GM21526 (cell line): Measurements from ENCODE around the gene KAT6B.

Experiments used
- ATAC-seq: cut with Tn5 transposase; IDR thresholded peaks from one replicate; pipeline ENCODE4 v1.9.1; 2021; ENCODE audit warnings: moderate library complexity; ENCODE audit not compliant: unreplicated experiment, low FRiP score

KAT6B gene

DNA sequence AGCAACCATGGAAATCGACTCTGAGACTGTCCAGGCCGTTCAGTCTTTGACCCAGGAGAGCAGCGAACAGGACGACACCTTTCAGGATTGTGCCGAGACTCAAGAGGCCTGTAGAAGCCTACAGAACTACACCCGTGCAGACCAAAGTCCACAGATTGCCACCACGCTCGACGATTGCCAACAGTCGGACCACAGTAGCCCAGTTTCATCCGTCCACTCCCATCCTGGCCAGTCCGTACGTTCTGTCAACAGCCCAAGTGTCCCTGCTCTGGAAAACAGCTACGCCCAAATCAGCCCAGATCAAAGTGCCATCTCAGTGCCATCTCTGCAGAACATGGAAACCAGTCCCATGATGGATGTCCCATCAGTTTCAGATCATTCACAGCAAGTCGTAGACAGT lies 203.0 kb downstream of the KAT6B start:
- ATAC-seq: no peak

DNA sequence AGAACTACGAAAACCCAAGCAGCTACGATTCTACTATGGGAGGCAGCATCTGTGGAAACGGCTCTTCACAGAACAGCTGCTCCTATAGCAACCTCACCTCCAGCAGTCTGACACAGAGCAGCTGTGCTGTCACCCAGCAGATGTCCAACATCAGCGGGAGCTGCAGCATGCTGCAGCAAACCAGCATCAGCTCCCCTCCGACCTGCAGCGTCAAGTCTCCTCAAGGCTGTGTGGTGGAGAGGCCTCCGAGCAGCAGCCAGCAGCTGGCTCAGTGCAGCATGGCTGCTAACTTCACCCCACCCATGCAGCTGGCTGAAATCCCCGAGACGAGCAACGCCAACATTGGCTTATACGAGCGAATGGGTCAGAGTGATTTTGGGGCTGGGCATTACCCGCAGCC lies 203.5 kb downstream of the KAT6B start:
- no peak for ATAC-seq

DNA sequence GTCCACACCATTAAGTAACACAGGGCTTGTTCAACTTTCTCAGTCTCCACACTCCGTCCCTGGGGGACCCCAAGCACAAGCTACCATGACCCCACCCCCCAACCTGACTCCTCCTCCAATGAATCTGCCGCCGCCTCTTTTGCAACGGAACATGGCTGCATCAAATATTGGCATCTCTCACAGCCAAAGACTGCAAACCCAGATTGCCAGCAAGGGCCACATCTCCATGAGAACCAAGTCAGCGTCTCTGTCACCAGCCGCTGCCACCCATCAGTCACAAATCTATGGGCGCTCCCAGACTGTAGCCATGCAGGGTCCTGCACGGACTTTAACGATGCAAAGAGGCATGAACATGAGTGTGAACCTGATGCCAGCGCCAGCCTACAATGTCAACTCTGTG lies 204.0 kb downstream of the KAT6B start:
- no peak for ATAC-seq

DNA sequence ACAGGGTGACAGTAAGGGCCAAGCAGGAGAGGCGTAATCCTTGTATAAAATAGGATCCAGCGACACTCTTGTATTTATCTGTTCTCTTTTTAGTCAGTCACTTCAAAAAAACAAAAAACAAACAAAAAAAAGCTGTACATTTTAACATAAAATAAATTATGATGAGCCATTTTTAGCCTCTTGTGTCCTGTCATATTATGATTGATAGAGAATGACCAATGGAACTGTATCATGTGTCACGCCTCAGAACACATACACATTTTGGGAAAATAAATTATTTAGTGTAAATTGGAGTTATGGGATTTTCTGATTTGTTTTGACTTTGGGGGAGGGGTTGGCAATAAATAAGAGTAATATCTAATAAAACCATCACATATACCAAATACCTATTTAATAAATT lies 205.7 kb downstream of the KAT6B start:
- ATAC-seq: no peak

DNA sequence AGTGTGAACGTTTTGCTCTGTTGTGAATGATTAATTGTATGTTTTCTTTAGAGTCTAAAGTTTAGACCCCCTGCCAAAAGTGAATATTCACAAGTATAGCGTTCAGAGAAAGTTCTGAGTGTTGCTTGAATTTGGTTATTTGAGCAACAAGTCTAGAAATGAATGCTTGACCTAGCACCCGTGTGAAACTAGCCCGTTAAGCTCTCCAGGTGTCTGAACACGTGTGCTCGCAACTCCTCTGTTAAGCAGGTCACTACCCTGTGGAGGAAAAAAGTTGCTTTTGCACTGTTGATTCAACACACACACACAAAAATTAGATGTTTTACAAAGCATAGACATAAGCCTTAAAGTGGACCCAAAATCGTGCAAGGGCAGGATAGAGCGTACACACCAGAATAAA lies 206.4 kb downstream of the KAT6B start:
- no peak for ATAC-seq

DNA sequence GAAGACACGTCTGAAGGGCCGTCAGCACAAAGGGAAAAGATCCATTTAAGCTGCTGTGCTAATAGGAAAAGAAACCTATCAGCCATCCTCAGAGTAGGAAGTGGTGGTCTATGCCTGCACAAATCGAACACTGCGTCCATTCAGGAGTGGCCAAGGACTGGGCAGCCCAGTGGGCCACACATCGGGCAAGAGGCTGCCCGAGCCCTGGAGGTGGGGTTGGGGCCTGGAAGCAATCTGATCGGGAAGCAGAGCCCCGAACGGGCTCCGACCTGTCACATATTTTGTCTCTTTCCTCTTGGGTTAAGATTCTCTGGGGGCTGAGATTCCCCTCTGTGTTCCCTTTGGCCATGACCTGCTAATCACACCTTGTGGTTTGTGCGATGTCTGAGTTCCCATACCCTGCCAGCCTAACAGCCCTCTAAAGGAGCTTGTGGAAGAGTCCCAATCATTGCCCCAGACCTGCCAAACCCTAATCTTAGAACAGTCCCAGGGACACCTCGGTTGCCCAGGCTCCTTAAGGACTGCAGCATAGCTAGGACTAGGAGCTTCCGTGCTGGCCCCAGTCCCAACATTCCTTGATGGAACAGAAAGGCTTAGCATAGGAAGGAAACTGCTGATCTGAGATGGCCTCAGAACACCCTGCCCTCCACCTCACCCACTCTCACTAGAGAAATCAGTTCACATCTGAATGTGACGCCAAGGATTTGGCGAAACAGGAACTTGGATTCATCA lies 207.2 kb downstream of the KAT6B start:
- ATAC-seq: no peak

DNA sequence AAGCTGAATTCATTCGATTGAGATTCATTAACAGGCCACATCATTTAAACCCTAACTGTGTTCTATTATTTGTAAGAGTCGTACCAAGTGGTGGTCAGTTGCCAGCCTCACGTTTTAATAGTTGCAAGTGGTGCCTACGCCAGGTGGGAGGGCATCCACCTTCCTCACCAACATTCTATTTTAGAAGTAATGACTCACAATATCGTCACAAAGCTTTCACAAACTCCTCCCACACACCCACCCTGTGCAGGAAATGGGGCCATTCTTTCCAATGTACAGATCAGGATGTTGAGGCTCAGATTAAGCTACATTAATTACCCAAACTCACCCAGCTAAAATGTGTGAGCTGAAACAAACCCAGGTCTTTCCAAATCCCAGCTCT lies 207.7 kb downstream of the KAT6B start:
- ATAC-seq: no peak

DNA sequence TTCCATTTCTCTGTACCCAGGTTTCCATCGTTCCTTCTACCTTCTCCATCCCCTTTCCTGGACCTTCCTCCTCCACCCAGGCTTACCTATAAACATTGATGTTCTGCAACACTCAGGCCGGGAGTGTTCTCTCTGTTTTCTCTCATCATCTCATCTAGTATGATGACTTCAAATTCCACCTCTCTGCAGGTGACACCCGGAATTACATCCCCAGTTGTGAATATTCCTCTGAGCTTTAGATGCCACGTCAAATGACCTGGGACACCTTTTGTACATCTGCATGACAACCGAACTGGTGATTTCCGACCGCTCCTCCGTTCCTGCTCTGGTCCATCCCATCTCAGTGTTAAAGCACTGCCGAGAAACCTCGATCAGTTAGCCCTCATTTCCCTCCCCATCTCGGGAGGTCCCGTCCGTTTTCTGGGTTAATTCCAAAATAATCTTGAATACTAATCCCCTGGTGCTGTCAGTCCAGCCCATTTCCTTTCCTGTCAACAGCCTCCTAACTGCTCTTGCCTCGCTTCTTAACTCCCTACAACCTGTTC lies 208.4 kb downstream of the KAT6B start:
- no peak for ATAC-seq

DNA sequence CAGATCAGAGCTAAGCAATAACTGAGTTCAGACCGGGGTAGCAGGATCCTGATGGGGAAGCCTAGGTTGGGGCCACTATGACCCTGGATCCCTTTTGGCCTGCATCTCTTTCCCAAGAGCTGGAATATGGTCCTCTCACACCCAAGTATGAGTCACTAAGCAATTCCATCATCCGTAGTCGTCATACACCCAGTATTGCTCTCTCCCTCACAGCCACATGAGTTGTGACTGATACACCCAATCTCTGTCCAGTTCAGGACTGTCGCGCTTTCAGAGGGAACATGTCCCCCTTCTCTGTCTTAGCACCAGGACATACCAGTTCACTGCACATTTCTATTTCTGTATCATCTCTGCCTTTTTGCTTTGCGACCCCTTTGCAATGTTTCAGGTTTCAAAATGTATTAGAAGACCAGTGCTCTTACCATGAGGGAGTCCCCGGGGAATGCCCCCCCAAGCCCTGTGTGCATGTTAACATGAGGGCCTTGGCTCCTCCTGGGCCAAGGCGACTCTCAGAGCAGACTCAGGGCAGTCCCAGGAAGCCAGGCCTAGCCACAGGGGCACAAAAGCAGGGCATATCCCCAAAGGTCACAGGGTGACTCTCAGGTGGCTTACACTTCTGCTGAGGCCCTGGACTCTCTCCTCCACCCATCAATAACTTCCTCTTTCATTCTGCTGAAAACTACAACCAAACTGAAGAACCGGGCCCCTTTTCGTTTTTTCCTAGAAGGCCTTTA lies 209.7 kb downstream of the KAT6B start:
- no peak for ATAC-seq

DNA sequence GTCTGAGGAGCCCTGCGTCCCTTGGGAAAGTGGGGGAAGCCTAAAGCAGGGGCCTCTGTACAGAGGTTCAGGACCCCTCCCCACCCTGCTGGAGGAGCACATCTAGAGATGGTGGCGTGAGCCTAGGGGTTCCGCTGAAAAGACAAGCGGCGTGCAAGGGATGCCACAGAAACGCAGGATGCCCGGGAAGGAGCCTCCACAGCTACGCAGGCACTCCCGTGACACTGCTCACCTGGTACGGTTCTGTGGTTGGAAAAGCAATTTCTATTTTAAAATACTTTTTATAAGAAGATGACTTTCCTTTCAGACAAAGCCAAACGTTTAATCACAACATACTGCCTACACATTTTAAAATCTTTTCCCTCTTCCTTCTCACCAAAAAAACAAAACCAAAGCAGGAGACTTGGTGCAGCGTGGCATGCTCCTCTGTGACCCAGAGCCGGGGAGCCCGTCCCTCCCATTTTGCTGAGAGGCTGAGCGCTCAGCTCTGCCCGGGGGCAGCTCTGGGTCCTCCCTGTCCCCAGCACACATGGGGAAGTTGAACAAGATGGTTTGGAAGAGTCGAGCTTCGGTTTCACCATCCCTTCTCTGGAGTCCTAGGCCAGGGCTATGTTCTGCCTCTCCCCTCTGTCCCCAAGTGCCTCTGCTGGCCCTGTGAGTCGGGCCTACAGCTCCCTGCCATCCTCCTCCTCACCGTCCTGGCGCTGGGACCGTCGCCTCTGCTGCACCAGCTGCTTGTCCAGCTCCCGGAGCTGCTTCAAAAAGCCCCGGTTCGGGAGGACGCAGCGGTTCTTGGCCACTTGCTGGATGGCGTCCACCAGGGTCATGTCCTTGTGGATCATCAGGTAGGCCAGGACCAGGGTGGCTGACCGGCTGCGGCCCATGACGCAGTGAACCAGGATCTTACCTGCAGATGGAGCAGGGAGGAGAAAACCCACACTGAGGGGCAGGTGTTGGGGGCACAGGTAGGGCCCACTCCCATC lies 211.1 kb downstream of the KAT6B start:
- ATAC-seq: no peak

DNA sequence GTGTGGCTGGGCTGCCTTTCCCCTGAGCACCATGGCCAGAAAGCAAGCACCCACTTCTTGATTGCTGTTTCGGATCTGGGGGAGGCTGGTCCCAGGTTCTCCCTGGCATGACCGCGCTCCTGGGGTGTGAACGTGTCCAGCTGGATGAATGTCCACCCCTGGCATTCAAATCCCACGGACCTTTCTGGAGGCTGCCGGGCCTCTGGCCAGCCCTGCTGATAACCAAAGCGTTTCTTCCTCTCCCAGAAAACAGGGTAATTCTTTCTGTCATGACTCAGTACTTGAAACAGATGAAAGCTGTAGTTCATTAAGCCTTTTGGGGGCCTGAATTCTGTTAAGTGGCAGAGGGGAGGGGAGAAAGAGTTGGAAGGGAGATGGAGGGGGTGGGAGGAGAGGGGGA lies 211.9 kb downstream of the KAT6B start:
- ATAC-seq: no peak

DNA sequence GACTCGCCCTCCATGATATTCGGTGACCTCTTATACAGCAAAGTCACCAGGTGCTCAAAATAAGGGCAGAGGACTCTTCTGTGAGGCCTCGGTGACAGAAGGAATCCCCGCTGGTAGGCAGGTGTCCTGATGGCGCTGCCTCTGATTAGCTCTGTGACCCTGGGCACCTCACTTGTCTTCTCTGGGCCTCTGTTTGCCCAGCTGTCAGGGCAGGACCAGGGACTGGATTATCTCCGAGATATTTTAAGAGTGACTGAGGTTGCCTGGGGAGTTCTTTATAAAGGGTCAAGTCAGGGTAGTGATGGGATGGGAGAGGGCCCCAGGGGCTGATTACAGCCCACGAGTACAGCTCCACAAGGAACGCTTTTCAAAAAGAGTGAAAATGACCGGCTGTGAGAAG lies 214.2 kb downstream of the KAT6B start:
- no peak for ATAC-seq

DNA sequence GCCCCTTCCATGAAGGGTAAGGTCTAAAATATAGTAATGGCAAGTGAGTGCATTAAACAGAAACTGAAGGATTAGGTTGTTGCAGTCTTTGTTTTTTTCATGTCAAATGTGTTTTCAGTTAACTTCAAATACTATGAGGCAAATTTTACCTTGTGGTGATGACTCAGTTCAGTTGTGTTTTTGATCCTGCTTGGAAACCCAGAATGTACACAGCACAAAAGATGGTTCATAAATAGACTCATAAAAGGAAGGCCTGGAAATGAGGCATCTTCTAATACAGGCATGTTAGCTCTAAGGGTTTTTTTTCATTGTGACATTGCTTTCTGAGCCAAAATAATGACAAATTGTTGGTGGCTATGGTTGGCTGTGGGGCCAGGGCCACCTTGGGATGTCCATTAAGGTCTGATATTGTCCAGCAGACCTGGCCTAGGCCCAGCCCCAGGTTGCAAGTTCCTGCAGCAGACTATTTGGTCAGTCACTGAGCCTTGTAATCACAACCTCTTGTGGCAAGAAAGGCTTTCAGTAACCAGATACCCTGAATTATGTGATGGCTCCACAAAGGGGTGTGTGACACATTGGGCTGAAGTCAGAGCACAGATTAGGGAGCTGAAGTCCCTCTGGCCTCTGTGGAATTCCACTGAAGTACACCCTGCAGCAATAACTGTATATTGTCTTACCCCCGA lies 216.0 kb downstream of the KAT6B start:
- ATAC-seq: no peak

DNA sequence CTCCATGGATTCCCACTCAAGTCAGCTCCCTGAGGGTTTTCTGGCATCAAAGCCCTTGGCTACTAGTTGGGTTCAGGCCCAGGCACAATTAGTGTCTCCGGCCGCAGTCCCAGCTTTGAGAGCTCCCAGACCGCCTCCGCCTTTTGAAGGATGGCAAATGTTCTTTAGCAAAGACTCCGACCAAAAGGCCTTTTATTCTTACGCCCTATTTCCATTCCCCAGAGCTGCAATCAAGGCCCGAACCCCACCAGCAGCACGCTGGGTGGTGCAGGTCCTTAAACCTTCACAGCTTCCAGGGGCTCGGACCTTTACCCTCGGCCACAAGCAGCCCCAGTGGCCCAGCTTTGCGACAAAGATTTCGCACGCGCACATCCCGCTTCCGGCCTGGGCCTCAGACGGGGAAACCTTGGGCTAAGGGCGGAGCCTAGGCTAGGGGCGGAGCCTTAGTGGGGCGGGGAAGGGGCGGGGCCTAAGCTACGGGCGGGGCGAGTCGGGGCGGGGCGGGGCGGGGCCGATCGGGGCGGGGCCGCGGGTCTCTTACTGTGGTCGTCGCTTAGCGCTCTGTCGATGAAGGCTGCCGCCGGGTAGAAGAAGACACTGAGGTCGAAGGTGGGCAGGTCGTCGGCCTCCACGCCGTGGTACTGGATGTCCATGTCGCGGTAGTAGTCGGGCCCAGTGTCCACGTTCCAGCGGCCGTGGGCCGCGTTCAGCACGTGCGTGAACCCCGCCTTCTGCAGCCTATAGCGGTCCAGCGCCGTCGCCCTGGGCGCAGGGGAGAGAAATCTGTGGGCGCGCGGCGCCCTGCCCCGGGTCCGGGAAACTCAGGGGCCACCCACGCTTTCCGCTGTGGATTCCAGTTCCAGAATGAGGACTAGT lies 217.1 kb downstream of the KAT6B start:
- no peak for ATAC-seq

DNA sequence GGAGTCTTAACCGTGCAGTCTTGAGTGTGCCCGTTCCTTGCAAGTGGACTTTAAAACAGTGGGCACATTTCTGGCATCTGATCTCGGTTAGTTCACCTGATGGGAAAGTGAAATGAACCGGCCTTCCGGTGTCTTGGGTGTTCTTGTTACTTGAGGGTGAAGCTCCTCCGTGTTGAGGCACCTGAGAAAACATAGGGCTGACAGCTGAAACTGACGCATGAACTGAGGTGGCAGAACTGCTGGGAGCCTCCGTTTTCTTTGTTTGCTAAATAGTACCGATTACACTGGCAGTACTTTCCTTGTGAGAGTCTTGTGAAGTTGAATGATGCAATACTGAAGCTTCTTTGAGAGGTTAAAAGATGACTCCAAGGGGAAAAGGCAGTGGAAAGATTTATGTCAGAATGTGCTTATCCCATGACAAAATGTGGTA lies 222.3 kb downstream of the KAT6B start:
- ATAC-seq: no peak

DNA sequence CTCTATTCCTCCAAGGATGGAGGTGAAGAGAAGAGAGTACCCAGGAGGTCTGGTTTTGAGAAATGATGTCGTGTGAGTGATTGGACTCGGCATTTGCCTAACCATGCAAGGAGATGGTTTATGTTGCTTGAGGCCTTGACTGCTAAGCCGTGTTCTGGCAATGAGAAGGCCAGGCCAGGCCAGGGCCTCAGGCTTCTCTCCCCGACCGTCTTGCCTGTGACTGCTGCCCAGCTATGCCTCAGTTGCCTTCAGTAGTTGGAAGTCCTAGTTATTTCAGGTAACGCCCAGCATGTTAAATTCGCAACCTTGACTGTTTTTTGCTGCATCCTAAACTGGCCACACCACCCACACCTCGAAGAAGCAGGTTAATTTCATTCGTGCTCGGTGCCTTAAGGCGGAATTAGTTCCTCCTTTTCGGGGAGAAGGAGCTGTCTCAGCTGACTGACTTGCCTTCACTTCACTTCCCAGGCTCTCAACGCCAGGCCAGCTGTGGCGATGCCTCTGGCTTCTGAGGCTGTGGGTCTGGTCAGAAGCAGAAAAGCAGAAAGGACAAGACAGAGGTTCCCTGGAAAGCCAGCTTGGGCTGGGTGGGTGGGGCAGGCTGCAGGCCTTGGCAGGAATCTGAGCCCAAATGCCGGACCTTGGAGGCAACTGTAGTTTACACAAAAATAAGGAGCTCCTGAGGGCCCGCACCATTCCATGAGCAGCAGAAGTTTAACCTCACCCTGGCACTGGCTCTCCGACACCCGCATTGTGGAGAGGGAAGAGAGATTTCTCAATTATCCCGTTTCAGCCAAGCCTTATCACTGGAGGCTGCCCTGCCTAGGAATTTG lies 223.1 kb downstream of the KAT6B start:
- ATAC-seq: no peak

DNA sequence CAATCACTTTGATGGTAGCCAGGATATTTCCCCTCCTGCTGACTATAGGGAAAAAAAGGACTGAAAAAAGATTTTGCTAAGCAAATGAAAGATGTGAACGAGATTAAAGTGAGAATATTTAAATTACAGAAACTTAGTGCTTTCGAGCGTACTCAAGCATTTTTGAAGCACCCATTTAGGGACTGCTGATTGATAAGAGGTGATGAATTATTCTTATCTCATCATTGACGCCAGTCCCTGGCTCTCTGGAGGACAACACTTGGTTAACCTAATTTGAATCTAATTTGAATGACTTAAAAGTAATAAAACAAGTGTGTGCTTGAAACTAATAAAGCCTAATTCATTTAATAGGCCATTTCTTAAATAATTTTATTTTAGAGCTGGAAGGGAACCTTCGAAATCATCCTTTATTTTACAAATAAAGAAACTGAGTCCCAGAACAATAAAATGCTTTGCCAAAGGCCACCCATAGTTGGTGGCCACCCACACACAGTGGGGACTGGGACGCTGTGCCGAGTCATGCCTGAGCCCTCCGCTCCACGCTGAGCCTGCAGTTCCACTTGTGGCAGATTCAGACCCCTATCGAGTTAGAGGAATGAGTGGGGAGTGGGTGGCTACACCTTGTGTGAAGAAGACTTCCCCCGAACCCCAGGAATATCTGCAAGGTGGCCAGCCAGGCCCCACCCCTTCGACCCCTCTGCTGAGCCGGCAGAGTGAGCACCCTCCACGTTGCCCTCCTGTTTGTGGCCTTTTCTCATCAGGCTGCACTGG lies 223.9 kb downstream of the KAT6B start:
- no peak for ATAC-seq

DNA sequence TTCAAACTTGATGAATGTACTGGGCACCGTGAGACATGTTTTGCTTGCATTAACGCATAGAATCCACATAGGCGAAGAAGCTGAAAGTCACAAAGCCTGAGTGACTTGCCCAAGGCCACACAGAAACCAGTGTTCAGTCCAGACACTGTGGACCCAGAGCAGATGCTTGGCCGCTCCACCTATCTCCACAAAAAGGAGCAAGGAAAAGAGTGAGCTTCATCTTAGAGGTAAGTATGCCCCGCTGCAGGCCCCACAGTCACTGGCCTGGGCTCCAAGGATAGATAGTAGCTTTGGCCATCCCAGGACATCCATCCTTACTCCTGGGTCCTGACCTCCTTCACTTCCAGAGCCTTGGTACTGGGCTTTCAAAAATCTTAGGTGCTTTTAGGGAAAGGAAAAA lies 224.9 kb downstream of the KAT6B start:
- no peak for ATAC-seq
